Measurements from ENCODE around the gene SFI1.

DNA sequence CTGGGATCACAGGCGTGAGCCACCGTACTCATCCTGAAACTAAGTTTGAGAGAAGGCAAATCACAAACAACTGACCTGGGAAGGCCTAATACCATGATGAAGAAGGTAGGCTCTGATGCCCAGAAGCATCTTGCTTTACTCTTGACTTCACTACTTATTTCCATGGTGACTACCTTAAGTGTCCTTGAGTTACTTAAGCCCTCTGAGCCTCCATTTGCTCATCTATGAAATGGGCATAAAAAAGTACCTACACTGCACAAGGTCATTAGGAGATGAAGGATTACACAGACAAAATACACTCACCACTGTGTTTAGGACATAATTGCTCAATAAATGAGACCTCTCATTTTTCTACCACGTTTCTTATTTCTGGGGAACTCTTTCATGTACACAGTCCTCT is 34.6 kb upstream of the SFI1 start:
- TF ChIP-seq, protein P1, sequence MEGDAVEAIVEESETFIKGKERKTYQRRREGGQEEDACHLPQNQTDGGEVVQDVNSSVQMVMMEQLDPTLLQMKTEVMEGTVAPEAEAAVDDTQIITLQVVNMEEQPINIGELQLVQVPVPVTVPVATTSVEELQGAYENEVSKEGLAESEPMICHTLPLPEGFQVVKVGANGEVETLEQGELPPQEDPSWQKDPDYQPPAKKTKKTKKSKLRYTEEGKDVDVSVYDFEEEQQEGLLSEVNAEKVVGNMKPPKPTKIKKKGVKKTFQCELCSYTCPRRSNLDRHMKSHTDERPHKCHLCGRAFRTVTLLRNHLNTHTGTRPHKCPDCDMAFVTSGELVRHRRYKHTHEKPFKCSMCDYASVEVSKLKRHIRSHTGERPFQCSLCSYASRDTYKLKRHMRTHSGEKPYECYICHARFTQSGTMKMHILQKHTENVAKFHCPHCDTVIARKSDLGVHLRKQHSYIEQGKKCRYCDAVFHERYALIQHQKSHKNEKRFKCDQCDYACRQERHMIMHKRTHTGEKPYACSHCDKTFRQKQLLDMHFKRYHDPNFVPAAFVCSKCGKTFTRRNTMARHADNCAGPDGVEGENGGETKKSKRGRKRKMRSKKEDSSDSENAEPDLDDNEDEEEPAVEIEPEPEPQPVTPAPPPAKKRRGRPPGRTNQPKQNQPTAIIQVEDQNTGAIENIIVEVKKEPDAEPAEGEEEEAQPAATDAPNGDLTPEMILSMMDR (IDR thresholded peaks at IDR 0.05): no peak
- TF ChIP-seq POLR2A (IDR thresholded peaks at IDR 0.05; ENCODE audit: low read depth): no peak
- TF ChIP-seq POLR2AphosphoS5 (IDR thresholded peaks at IDR 0.05): no peak
